Lung (tissue), 12 donors: ENCODE measurements around the gene ELK4. TPM values are rescaled to one million over a fixed set of nuclear protein-coding genes. Genes with fewer than 3 reads are reported as not detected.

Experiments
- ATAC-seq: fragments of 200-7000 bp; cut with Tn5 transposase; one replicate; pipeline ENCODE4 v1.9.1; 2020; ENCODE audit warnings: moderate number of reproducible peaks; ENCODE audit not compliant: insufficient read depth, low FRiP score
- DNase-seq, 3 donors: peaks; one replicate each; pipeline ENCODE4 v3.0.0-alpha.2; 2013 to 2017
- H3K27ac ChIP-seq, 2 donors: one replicate each; pipeline ENCODE4 v1.5.1; 2013; ENCODE audit warnings: mild to moderate bottlenecking in 2 of 2, moderate library complexity in 2 of 2, control low read depth in 1 of 2, inconsistent platforms in 1 of 2, low read depth in 1 of 2, low read length in 1 of 2
- H3K27me3 ChIP-seq, 3 donors: one replicate each; pipeline ENCODE4 v1.5.1; 2013; ENCODE audit warnings: low read length in 2 of 3; ENCODE audit not compliant: control insufficient read depth in 3 of 3, insufficient read depth in 3 of 3
- H3K36me3 ChIP-seq, 4 donors: one replicate each; pipeline ENCODE4 v1.5.1; 2013; ENCODE audit warnings: low read length in 4 of 4, mild to moderate bottlenecking in 1 of 4, moderate library complexity in 1 of 4; ENCODE audit not compliant: control insufficient read depth in 4 of 4, insufficient read depth in 4 of 4
- H3K4me1 ChIP-seq, 5 donors: one replicate each; pipeline ENCODE4 v1.5.1; 2013; ENCODE audit warnings: low read length in 5 of 5, mild to moderate bottlenecking in 2 of 5, moderate library complexity in 1 of 5; ENCODE audit not compliant: control insufficient read depth in 5 of 5, insufficient read depth in 5 of 5
- H3K4me3 ChIP-seq: one replicate; pipeline ENCODE4 v1.5.1; 2013; ENCODE audit warnings: mild to moderate bottlenecking, control low read depth, moderate library complexity
- H3K9ac ChIP-seq, 2 donors: one replicate each; pipeline ENCODE4 v1.5.1; 2013; ENCODE audit warnings: low read length in 2 of 2, control low read depth in 1 of 2; ENCODE audit not compliant: insufficient read depth in 1 of 2
- H3K9me3 ChIP-seq, 4 donors: one replicate each; pipeline ENCODE4 v1.5.1; 2013; ENCODE audit warnings: low read length in 3 of 4, mild to moderate bottlenecking in 1 of 4, moderate library complexity in 1 of 4; ENCODE audit not compliant: control insufficient read depth in 4 of 4, insufficient read depth in 3 of 4
- CTCF ChIP-seq: IDR thresholded peaks from 2 replicates; pipeline ENCODE4 v1.5.1; 2012; ENCODE audit warnings: mild to moderate bottlenecking; ENCODE audit errors: control extremely low read depth, extremely low read depth
- WGBS, 2 donors: extraction: QIAGEN DNeasy Blood & Tissue Kit; methylation state at CpG; one replicate each; pipeline ENCODE4 v1.1.7; 2013; 5-methylcytosine and 5-hydroxymethylcytosine counted together
- polyA plus RNA-seq, 2 donors: library from polyadenylated mRNA; stranded (reverse); fragments of 200-250 nt; gene quantifications; one replicate each; pipeline ENCODE4 v1.2.1, GENCODE V29; 2013
- total RNA-seq, 2 donors: library from RNA; depleted of rRNA in 1 of 2; stranded (reverse); fragments of >200 nt in 1 of 2; gene quantifications; one replicate each; pipeline ENCODE4 v1.2.1, GENCODE V29; 2014 to 2021
- donor health status: control.
- donor health status: control.
- donor health status: Bipolar disorder and iron deficiency.
- donor health status: healthy.
- donor health status: DM: yes; HTN: yes; CAD: no.

The ELK4 gene
- total and polyA plus RNA-seq, 4 donors, result 5.0 to 46.7 (median 17.8) TPM

GRCh38 chr1:205583461-205584130 lies 48.2 kb downstream of the ELK4 start:
- DNase-seq (no peak), ATAC-seq (no peak)
- 87 to 94% methylated on average over 7 of the region's 7 CpGs for WGBS, 2 donors
- no peak for TF ChIP-seq CTCF
- Histone ChIP-seq H3K4me1 (peaks cover 0 to 16% (median 5%) of the 10 kb centered on the region in 5 donors), H3K9ac (no peak overlapping the region), H3K27ac (peak overlapping the region in 1 of 2 donors; percentile 78), H3K9me3 (no peaks in the 10 kb centered on the region), H3K4me3 (no peak overlapping the region), H3K36me3 (no peaks in the 10 kb centered on the region), H3K27me3 (no peaks in the 10 kb centered on the region)

- Histone ChIP-seq H3K9ac (no peak overlapping the region), H3K27ac (peak overlapping the region in 1 of 2 donors; percentile 78), H3K27me3 (peaks cover 0 to under 1% (median 0%) of the 10 kb centered on the region in 3 donors), H3K36me3 (no peaks in the 10 kb centered on the region), H3K9me3 (no peaks in the 10 kb centered on the region), H3K4me3 (no peak overlapping the region), H3K4me1 (peaks cover 0 to 20% (median 5%) of the 10 kb centered on the region in 5 donors)
- ATAC-seq (peak; percentile 14), DNase-seq (peak; percentile 46 to 74 (median 54))
- WGBS, 2 donors, result 32 to 36% methylated on average over 6 of the region's 6 CpGs
- TF ChIP-seq CTCF, result no peak
Measured at GRCh38 chr1:205582471-205583291, 49.1 kb downstream of the ELK4 start.

DNA sequence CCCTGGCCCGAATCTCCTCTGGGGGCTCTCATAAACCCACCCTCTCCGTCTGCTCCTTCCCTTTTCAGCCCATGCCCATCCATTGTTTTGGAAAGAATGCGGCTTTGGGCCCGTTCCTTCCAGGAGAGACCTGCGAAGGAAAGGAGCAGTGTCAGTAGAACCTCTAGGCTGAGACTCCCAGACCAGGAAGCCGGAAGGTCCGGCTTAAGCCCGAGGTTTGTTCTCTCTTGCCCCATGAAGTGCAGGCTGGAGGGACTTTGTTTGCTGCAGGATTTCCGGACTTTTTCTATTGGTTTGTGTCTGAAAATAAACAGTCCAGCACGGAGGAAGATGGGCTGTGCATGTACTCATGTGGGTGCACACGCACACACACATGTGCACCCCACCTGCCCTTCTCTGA lies 49.8 kb downstream of the ELK4 start:
- ATAC-seq (no peak), DNase-seq (no peak)
- peak overlapping the region in 1 of 2 donors; percentile 78 for H3K27ac ChIP-seq
- H3K9me3 ChIP-seq, result no peaks in the 10 kb centered on the region
- H3K9ac ChIP-seq, result no peak overlapping the region
- H3K36me3 ChIP-seq, result no peaks in the 10 kb centered on the region
- no peak for TF ChIP-seq CTCF
- WGBS, 2 donors, result 46 to 54% methylated on average over 11 of the region's 11 CpGs
- peaks cover 0 to 20% (median 5%) of the 10 kb centered on the region in 5 donors for H3K4me1 ChIP-seq
- peaks cover 0 to 2% (median 0%) of the 10 kb centered on the region in 3 donors for H3K27me3 ChIP-seq
- no peak overlapping the region for H3K4me3 ChIP-seq
